ENCODE measurements around the gene SMAP2. TPM values are rescaled to one million over a fixed set of nuclear protein-coding genes. Genes with fewer than 3 reads are reported as not detected.

The SMAP2 gene
- total RNA-seq, 1 experiment from 2014 or later, result 20.2 TPM

- H3K36me3 Mint-ChIP-seq (ENCODE audit: insufficient read depth, unreplicated experiment), result peaks cover 6% of the 10 kb centered on the region
- BruUV-seq (replicated peaks), result no TSS peak
- peaks cover 15% of the 10 kb centered on the region for H3K4me1 Mint-ChIP-seq (ENCODE audit: insufficient read depth, unreplicated experiment)
- TF ChIP-seq CTCF (IDR thresholded peaks at IDR 0.05; ENCODE audit: unreplicated experiment), result no peak
- DNase-seq (ENCODE audit: unreplicated experiment), result no peak
- ChIA-PET CTCF (interaction anchor here (0.8 kb wide), 1 partner anchor 16 kb away, joined by 5 read pairs; no protein-coding TSS in a partner anchor), POLR2A (interaction anchor here (1.2 kb wide), 1 partner anchor 125 kb away, joined by 3 read pairs; no protein-coding TSS in a partner anchor)
- H3K27me3 Mint-ChIP-seq (ENCODE audit: insufficient read depth, unreplicated experiment), result no peaks in the 10 kb centered on the region
- no peak overlapping the region for H3K4me3 Mint-ChIP-seq (ENCODE audit: unreplicated experiment)
- H3K9me3 Mint-ChIP-seq (ENCODE audit: unreplicated experiment), result no peaks in the 10 kb centered on the region
- no peak overlapping the region for H3K27ac Mint-ChIP-seq (ENCODE audit: low read depth, unreplicated experiment)
- intact Hi-C loops (cut with micrococcal nuclease), result no loop called here
Measured at GRCh38 chr1:40380817-40381216, 7.3 kb downstream of the SMAP2 start.

DNA sequence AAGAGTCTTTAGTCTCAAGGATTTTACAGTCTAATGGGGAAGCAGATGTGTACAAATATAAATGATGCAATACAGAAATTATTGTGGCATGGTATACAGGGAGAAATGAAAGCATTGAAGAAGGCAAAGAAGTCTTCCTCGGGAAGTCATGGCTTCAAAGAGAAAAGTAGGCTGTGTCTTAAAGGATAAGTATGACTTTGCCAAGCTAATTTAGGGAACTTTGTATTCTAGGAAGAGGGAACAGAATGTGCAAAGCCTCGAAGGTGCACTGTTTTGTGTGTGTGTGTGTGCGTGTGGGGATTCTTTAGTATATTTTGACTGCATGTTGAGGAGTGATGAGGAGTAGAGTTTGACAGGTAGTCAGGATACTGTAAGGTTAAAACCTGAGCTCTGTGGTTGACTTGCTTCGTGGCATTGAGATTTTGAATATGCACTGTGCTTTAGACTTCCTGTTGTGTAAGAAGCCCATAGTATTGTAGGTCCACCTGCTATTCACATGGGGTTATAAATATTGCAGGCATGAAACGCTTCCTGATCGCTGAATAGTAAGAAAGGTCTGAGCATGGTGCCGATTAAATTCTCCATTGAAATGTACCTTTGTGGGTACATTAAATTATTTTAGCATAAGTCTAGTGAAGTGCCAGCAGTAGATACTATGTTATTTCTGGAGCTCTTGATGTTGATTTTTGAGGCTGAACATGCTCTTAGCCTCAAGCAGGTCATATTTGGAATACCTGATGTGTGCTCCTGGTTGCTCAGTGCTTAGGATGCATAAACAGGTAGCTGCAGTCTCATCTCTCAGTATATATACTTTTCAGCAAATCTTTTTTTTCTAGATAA lies 8.0 kb downstream of the SMAP2 start:
- no peaks in the 10 kb centered on the region for H3K27me3 Mint-ChIP-seq (ENCODE audit: insufficient read depth, unreplicated experiment)
- intact Hi-C loops (cut with micrococcal nuclease), result no loop called here
- no peak for DNase-seq (ENCODE audit: unreplicated experiment)
- peaks cover 15% of the 10 kb centered on the region for H3K4me1 Mint-ChIP-seq (ENCODE audit: insufficient read depth, unreplicated experiment)
- no peak overlapping the region for H3K27ac Mint-ChIP-seq (ENCODE audit: low read depth, unreplicated experiment)
- H3K4me3 Mint-ChIP-seq (ENCODE audit: unreplicated experiment), result no peak overlapping the region
- ChIA-PET POLR2A (interaction anchor here (0.6 to 1.4 kb wide), 4 partner anchors 8 to 361 kb away, joined by 3 to 10 read pairs (median 3); partner anchors contain the start of gene SMAP2), CTCF (interaction anchor here (0.6 to 3.0 kb wide), 5 partner anchors 16 to 59 kb away, joined by 3 to 15 read pairs (median 5); no protein-coding TSS in a partner anchor)
- H3K36me3 Mint-ChIP-seq (ENCODE audit: insufficient read depth, unreplicated experiment), result no peaks in the 10 kb centered on the region
- no TSS peak for BruUV-seq (replicated peaks)
- no peaks in the 10 kb centered on the region for H3K9me3 Mint-ChIP-seq (ENCODE audit: unreplicated experiment)
- no peak for TF ChIP-seq CTCF (IDR thresholded peaks at IDR 0.05; ENCODE audit: unreplicated experiment)

GRCh38 chr1:40382108-40382460 lies 8.6 kb downstream of the SMAP2 start:
- Mint-ChIP-seq H3K4me1 (ENCODE audit: insufficient read depth, unreplicated experiment) (peaks cover 15% of the 10 kb centered on the region), H3K36me3 (ENCODE audit: insufficient read depth, unreplicated experiment) (no peaks in the 10 kb centered on the region), H3K27me3 (ENCODE audit: insufficient read depth, unreplicated experiment) (no peaks in the 10 kb centered on the region), H3K4me3 (ENCODE audit: unreplicated experiment) (no peak overlapping the region), H3K27ac (ENCODE audit: low read depth, unreplicated experiment) (no peak overlapping the region), H3K9me3 (ENCODE audit: unreplicated experiment) (no peaks in the 10 kb centered on the region)
- intact Hi-C loops (cut with micrococcal nuclease), result no loop called here
- ChIA-PET CTCF (interaction anchor here (0.5 to 3.0 kb wide), 5 partner anchors 22 to 199 kb away, joined by 3 to 15 read pairs (median 4); no protein-coding TSS in a partner anchor), POLR2A (interaction anchor here (0.6 to 1.4 kb wide), 4 partner anchors 8 to 362 kb away, joined by 3 to 10 read pairs (median 3); partner anchors contain the start of gene SMAP2)
- no peak for DNase-seq (ENCODE audit: unreplicated experiment)
- TF ChIP-seq CTCF (IDR thresholded peaks at IDR 0.05; ENCODE audit: unreplicated experiment), result no peak
- BruUV-seq (replicated peaks), result no TSS peak

- CTCF ChIA-PET, result interaction anchor here (0.5 to 3.0 kb wide), 3 partner anchors 22 to 200 kb away, joined by 3 to 15 read pairs (median 5); no protein-coding TSS in a partner anchor
- peaks cover 15% of the 10 kb centered on the region for H3K4me1 Mint-ChIP-seq (ENCODE audit: insufficient read depth, unreplicated experiment)
Measured at GRCh38 chr1:40382601-40383000, 9.1 kb downstream of the SMAP2 start.

More at GRCh38 chr1:40382601-40383000, 9.1 kb downstream of the SMAP2 start:
- Mint-ChIP-seq H3K27me3 (ENCODE audit: insufficient read depth, unreplicated experiment) (no peaks in the 10 kb centered on the region), H3K4me3 (ENCODE audit: unreplicated experiment) (no peak overlapping the region), H3K27ac (ENCODE audit: low read depth, unreplicated experiment) (no peak overlapping the region), H3K9me3 (ENCODE audit: unreplicated experiment) (no peaks in the 10 kb centered on the region), H3K36me3 (ENCODE audit: insufficient read depth, unreplicated experiment) (no peaks in the 10 kb centered on the region)
- intact Hi-C loops (cut with micrococcal nuclease), result no loop called here
- no peak for TF ChIP-seq CTCF (IDR thresholded peaks at IDR 0.05; ENCODE audit: unreplicated experiment)
- DNase-seq (ENCODE audit: unreplicated experiment), result no peak
- BruUV-seq (replicated peaks), result no TSS peak
- POLR2A ChIA-PET, result interaction anchor here (0.6 to 1.4 kb wide), 2 partner anchors 9 to 362 kb away, joined by 3 to 10 read pairs; partner anchors contain the start of gene SMAP2

Measured in MCF 10A (cell line).